Measurements from ENCODE around the gene CREB3L2.
A peak's percentile ranks its signal among the peaks of the same experiment; 100 is the strongest.

Gene CREB3L2

DNA sequence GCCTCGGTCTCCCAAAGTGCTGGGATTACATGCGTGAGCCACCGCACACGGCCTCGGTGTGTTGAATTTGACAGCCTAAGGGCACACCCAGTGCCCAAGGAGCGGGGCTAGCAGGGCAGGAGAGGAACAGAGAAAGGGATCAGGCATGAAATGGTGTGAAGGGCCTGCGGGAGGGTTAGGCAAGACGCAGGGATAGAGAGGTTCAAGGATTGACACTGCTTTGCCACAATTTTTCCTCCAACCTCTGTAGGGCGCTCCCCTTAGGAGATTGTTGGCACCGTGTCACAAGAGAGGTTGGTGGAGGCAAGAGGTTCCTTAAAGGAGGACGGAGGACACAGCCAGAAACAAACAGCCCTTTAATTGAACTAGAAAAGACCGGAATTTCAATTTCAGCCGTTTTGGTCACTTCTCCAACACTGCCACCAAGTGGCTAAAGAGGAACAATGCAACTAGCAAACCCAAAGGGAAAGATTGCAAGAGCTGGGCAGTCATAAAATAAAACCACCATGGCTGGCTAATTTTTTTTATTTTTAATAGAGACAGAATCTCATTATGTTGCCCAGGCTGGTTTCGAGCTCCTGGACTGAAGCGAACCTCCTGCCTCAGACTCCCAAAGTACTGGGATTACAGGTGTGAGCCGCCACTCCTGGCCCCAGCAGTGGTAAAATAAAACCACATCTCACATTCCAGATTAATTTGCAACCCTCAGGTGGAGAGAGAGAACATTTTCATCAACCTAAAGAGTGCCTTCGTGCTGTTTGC, 6.9 kb upstream of the CREB3L2 start:
- peak; percentile 82 for TF ChIP-seq CTCF (IDR thresholded peaks at IDR 0.05; ENCODE audit: low read depth, low read length)
- DNase-seq (ENCODE audit: extremely low read depth, low read depth): no peak

GRCh38 chr7:138008019-138008587, 6.2 kb upstream of the CREB3L2 start:
- no peak for TF ChIP-seq CTCF (IDR thresholded peaks at IDR 0.05; ENCODE audit: low read depth, low read length)
- DNase-seq (ENCODE audit: extremely low read depth, low read depth): no peak

DNA sequence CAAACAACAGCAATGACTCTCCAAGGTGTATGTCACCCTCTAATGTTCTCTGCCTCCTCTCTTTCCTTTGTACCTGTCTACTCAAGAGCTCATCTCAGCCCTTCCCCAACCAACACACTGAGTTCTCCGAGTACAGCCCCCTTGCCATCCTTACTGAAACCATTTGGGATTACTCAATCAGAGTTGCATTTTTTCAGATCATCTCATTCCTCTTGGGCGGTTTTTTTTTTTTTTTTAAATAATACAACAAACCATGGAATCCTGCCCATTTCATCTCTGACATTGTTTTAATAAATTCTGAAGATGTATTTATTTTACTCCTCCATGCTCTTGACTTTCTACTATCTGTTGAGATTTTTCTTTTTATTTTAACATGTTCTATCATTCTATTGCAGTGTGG, 4.2 kb upstream of the CREB3L2 start:
- DNase-seq (ENCODE audit: extremely low read depth, low read depth): no peak
- no peak for TF ChIP-seq CTCF (IDR thresholded peaks at IDR 0.05; ENCODE audit: low read depth, low read length)

- no peak for DNase-seq (ENCODE audit: extremely low read depth, low read depth)
- TF ChIP-seq CTCF (IDR thresholded peaks at IDR 0.05; ENCODE audit: low read depth, low read length): no peak
Measured at GRCh38 chr7:138004936-138005335, 3.0 kb upstream of the CREB3L2 start.

DNA sequence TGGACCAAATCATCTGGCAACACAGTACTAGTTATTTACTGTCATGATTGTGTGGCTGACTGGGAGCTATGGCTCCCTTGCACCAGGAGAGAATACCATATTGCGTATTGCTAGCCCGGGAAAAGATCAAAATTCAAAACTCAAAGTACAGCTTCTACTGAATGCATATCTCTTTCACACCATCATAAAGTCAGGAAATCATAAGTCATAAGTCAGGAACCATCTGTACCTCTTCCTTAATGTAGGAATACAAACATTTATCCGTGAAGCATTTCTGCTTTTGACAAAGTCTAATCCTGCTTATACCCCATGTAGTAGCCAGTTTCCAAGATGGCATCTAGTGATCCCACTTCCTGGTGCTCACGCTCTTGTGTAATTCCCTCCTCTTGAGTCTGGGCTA, 2.2 kb upstream of the CREB3L2 start:
- no peak for TF ChIP-seq CTCF (IDR thresholded peaks at IDR 0.05; ENCODE audit: low read depth, low read length)
- DNase-seq (ENCODE audit: extremely low read depth, low read depth): no peak

GRCh38 chr7:138002828-138003189, 923 bp upstream of the CREB3L2 start:
- no peak for TF ChIP-seq CTCF (IDR thresholded peaks at IDR 0.05; ENCODE audit: low read depth, low read length)

GRCh38 chr7:138002096-138002827, 376 bp upstream of the CREB3L2 start:
- peak; percentile 87 for TF ChIP-seq CTCF (IDR thresholded peaks at IDR 0.05; ENCODE audit: low read depth, low read length)
- peak; percentile 99 for DNase-seq (ENCODE audit: extremely low read depth, low read depth)

More at GRCh38 chr7:138002828-138003189, 923 bp upstream of the CREB3L2 start:
- DNase-seq (ENCODE audit: extremely low read depth, low read depth): no peak
